HepG2 (cell line): ENCODE data around the gene CSDE1. TPM values are rescaled to one million over a fixed set of nuclear protein-coding genes. Genes with fewer than 3 reads are reported as not detected.

Experiments used
- ATAC-seq: fragments of 200-7000 bp; cut with Tn5 transposase; 3 replicates; pipeline ENCODE4 v1.9.1; 2020; ENCODE audit warnings: mild to moderate bottlenecking, moderate library complexity
- BruUV-seq: library from RNA; stranded (reverse); fragments of 400-500 nt; replicated peaks from 2 replicates; lab custom pipeline; 2021; lab: Mats Ljungman, UMichigan
- CTCF ChIA-PET: fragments of 300-600 bp; formaldehyde crosslinking; extraction: SDS; loops from one replicate; lab custom pipeline; 2021; ENCODE audit warnings: low total read pairs, inconsistent platforms, low intra/inter-chr PET ratio; lab: Yijun Ruan, JAX
- POLR2A ChIA-PET: fragments of 350-600 bp; sonication (Branson Sonifier 250); formaldehyde crosslinking; loops from one replicate; lab custom pipeline; 2020; ENCODE audit warnings: antibody characterized with exemption, inconsistent platforms; lab: Yijun Ruan, JAX
- DNase-seq: peaks from one replicate; pipeline ENCODE4 v3.0.0-alpha.2; 2015; ENCODE audit warnings: low spot score
- FAIRE-seq: peaks from 3 replicates; lab custom pipeline; 2011; peaks lifted over from hg19 to GRCh38; lab: Jason Lieb, UNC
- H2AFZ ChIP-seq: one replicate; pipeline ENCODE4 v1.6.1; 2011; ENCODE audit warnings: low read length, inconsistent platforms
- H3K27ac ChIP-seq: fragments of 300-600 bp; 3 replicates; pipeline ENCODE4 v1.8.0; 2011; ENCODE audit warnings: mixed run types, mild to moderate bottlenecking, mixed read lengths, low read length, inconsistent platforms; ENCODE audit not compliant: insufficient read depth; ENCODE audit errors: extremely low read length
- H3K27me3 ChIP-seq, 2 experiments: fragments of 200-600 bp in 1 of 2; 2 replicates in 1 of 2; 3 replicates in 1 of 2; pipeline versions ENCODE4 v1.6.0 to v1.8.0; 2011; ENCODE audit warnings: low read length in 2 of 2, mild to moderate bottlenecking in 2 of 2, moderate library complexity in 2 of 2, inconsistent platforms in 1 of 2; ENCODE audit not compliant: insufficient read depth in 2 of 2, control insufficient read depth in 1 of 2
- H3K36me3 ChIP-seq, 2 experiments: fragments of 200-600 bp in 1 of 2; replicated peaks in 1 of 2; 2 replicates in 1 of 2; 3 replicates in 1 of 2; pipeline versions ENCODE4 v1.5.1 to v1.8.0; 2011; ENCODE audit warnings: low read length in 2 of 2, inconsistent platforms in 1 of 2; ENCODE audit not compliant: insufficient read depth in 2 of 2, control insufficient read depth in 1 of 2
- H3K4me1 ChIP-seq: 2 replicates; pipeline ENCODE4 v1.5.1; 2012; ENCODE audit warnings: low read length, inconsistent platforms; ENCODE audit not compliant: insufficient read depth
- H3K4me2 ChIP-seq: 2 replicates; pipeline ENCODE4 v1.6.0; 2011; ENCODE audit warnings: low read depth, low read length, inconsistent platforms
- H3K4me3 ChIP-seq, 3 experiments: fragments of 200-600 bp in 1 of 3; sonication (generic), shearing (Covaris generic) in 1 of 3; replicated peaks in 1 of 3; 2 replicates each; pipeline ENCODE4 v1.5.1; 2011 to 2016; ENCODE audit warnings: low read length in 3 of 3, inconsistent platforms in 2 of 3, low read depth in 2 of 3, mild to moderate bottlenecking in 2 of 3, control low read depth in 1 of 3, mixed read lengths in 1 of 3; ENCODE audit not compliant: insufficient read depth in 1 of 3
- H3K79me2 ChIP-seq: one replicate; pipeline ENCODE4 v1.6.1; 2011; ENCODE audit warnings: low read length, inconsistent platforms; ENCODE audit not compliant: insufficient read depth
- H3K9ac ChIP-seq: 2 replicates; pipeline ENCODE4 v1.6.0; 2011; ENCODE audit warnings: mild to moderate bottlenecking, low read depth, low read length, inconsistent platforms; ENCODE audit not compliant: insufficient read depth
- H3K9me3 ChIP-seq: 2 replicates; pipeline ENCODE4 v1.5.1; 2012; ENCODE audit warnings: mild to moderate bottlenecking, low read length
- H4K20me1 ChIP-seq: 2 replicates; pipeline ENCODE4 v1.6.0; 2011; ENCODE audit warnings: inconsistent platforms, mild to moderate bottlenecking, low read length, moderate library complexity; ENCODE audit not compliant: insufficient read depth
- AKAP8 ChIP-seq: sonication (generic); formaldehyde crosslinking; IDR thresholded peaks from 2 replicates; pipeline ENCODE4 v1.5.1; 2020; ENCODE audit warnings: mild to moderate bottlenecking, missing genetic modification reagents
- ARNTL ChIP-seq: sonication (generic); formaldehyde crosslinking; IDR thresholded peaks from 2 replicates; pipeline ENCODE4 v1.4.0; 2020; ENCODE audit warnings: mild to moderate bottlenecking, missing genetic modification reagents
- ASH2L ChIP-seq: fragments of 300-600, 200-600 bp; sonication (generic); IDR thresholded peaks from 2 replicates; pipeline ENCODE4 v1.7.0; 2017; ENCODE audit warnings: low read depth, mild to moderate bottlenecking, moderate library complexity, mixed read lengths, low read length; ENCODE audit not compliant: insufficient read length
- NFIC ChIP-seq: IDR thresholded peaks from 2 replicates; pipeline ENCODE4 v1.6.1; 2012; ENCODE audit warnings: mild to moderate bottlenecking, low read length, inconsistent platforms
- POLR2AphosphoS2 ChIP-seq: IDR thresholded peaks from 2 replicates; pipeline ENCODE4 v1.6.1; 2011; ENCODE audit warnings: low read depth, low read length, improper control_type of control experiment
- ZNF460 ChIP-seq: sonication (generic); formaldehyde crosslinking; IDR thresholded peaks from 2 replicates; pipeline ENCODE4 v1.5.1; 2020; ENCODE audit warnings: missing genetic modification reagents, mild to moderate bottlenecking, borderline replicate concordance
- ZNF563 ChIP-seq: sonication (generic); formaldehyde crosslinking; IDR thresholded peaks from 2 replicates; pipeline ENCODE4 v1.8.0; 2022; ENCODE audit warnings: mild to moderate bottlenecking, moderate library complexity, missing genetic modification reagents
- ZNF629 ChIP-seq: sonication (generic); formaldehyde crosslinking; conservative IDR thresholded peaks from 2 replicates; pipeline ENCODE4 v1.5.0; 2020; ENCODE audit warnings: missing genetic modification reagents
- WGBS: methylation state at CpG from one replicate; pipeline ENCODE4 v1.1.6; 2017; ENCODE audit warnings: low lambda C conversion rate; 5-methylcytosine and 5-hydroxymethylcytosine counted together
- in situ Hi-C: cut with HindIII; loops from 2 replicates; pipeline ENCODE4 v1.10.0; 2017; ENCODE audit warnings: low pct_unique_long_range_greater_than_20kb; ENCODE audit not compliant: extremely low pct_ligation_motif_present
- intact Hi-C: fragments of 100-400 bp; cut with micrococcal nuclease; formaldehyde crosslinking; loops from one replicate; pipeline ENCODE4 v1.10.0; 2022; ENCODE audit not compliant: unreplicated experiment
- polyA plus RNA-seq, 8 experiments: library from polyadenylated mRNA; depleted of rRNA in 3 of 8; stranded (reverse) in 7 of 8; unstranded in 1 of 8; fragments of >200 nt; fragmentation: Illumina TruSeq in 4 of 8; extraction: Trizol in 4 of 8; gene quantifications; 2 replicates each; pipeline versions ENCODE4 v1.2.1 to v1.2.3, GENCODE V29; 2011 to 2016; ENCODE audit warnings: low read depth in 4 of 8, missing spikeins in 1 of 8, mixed read lengths in 1 of 8; ENCODE audit not compliant: insufficient read depth in 1 of 8
- total RNA-seq, 5 experiments: library from RNA; depleted of rRNA; stranded (reverse); fragments of >200 nt; fragmentation: Illumina TruSeq; extraction: Trizol; gene quantifications; 2 replicates each; pipeline ENCODE4 v1.2.3, GENCODE V29; 2016; ENCODE audit warnings: low read depth in 1 of 5
- TF ChIP-seq, protein P1 (sequence below): sonication (generic); formaldehyde crosslinking; IDR thresholded peaks from 2 replicates; pipeline ENCODE4 v1.8.1; 2022; ENCODE audit warnings: low read depth, mild to moderate bottlenecking, missing genetic modification reagents

CSDE1 gene
- total and polyA plus RNA-seq, 2 of the 13 experiments (the other 11 are each of a cell fraction or from before 2014, with no cell fraction given): 150 to 313 TPM

DNA sequence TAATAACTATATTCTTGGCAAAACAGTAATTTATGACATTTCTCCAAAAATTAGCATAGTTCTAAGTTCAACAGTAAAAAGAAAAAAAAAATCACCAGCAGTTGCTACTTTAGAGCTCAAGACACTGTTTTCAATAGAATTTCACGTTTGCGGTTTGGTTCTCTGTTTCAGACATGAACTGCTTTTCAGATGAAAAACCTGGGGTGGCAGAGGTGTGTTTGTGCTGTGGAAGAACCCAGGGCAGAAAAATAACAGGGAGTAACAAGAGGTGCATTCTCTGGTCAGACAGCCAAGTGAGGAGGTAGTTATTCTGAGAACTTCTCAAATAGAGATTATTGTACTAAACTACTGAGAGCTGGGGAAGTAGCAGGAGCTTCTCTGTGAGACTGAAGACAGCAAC, 50.2 kb downstream of the CSDE1 start:
- FAIRE-seq: no peak
- CTCF ChIA-PET: no interaction called here

DNA sequence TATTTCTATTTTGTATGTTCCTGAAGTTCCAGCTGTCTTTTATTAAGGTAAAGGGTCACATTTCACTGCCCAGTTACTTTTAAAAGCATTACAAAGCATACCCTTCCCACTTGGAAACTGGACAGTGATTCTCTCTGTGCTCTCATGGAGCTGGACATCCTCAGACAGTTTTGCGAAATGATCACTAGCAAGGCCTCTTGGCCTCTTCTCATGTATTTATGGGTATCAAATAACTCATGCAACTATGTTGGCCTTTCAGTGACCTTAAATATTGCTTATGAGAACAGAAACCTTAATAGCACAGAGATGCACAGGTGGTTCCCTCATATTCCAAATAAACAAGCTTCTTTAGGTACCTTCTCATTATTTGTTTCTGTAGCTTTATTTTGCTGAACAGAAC, 54.5 kb downstream of the CSDE1 start:
- Histone ChIP-seq H2AFZ (no peak overlapping the region), H3K9ac (no peak overlapping the region), H3K4me1 (peaks cover 8% of the 10 kb centered on the region; the same call in 1 of the 2 replicates), H3K36me3 (peaks cover 4 to 19% of the 10 kb centered on the region in 2 experiments), H3K27me3 (no peaks in the 10 kb centered on the region), H3K4me2 (no peak overlapping the region), H3K9me3 (no peaks in the 10 kb centered on the region), H3K79me2 (no peaks in the 10 kb centered on the region), H4K20me1 (no peaks in the 10 kb centered on the region), H3K4me3 (no peak overlapping the region), H3K27ac (no peak overlapping the region)
- in situ Hi-C loops: no loop called here
- BruUV-seq: no TSS peak
- POLR2A ChIA-PET: no interaction called here
- intact Hi-C loops: no loop called here
- TF ChIP-seq, protein P1, sequence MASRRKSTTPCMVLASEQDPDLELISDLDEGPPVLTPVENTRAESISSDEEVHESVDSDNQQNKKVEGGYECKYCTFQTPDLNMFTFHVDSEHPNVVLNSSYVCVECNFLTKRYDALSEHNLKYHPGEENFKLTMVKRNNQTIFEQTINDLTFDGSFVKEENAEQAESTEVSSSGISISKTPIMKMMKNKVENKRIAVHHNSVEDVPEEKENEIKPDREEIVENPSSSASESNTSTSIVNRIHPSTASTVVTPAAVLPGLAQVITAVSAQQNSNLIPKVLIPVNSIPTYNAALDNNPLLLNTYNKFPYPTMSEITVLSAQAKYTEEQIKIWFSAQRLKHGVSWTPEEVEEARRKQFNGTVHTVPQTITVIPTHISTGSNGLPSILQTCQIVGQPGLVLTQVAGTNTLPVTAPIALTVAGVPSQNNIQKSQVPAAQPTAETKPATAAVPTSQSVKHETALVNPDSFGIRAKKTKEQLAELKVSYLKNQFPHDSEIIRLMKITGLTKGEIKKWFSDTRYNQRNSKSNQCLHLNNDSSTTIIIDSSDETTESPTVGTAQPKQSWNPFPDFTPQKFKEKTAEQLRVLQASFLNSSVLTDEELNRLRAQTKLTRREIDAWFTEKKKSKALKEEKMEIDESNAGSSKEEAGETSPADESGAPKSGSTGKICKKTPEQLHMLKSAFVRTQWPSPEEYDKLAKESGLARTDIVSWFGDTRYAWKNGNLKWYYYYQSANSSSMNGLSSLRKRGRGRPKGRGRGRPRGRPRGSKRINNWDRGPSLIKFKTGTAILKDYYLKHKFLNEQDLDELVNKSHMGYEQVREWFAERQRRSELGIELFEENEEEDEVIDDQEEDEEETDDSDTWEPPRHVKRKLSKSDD: no peak
- TF ChIP-seq POLR2AphosphoS2: 0 out of 2 replicates have a peak, but pooled peaks have one; percentile 30
- FAIRE-seq (no peak), ATAC-seq (no peak), DNase-seq (no peak)
- WGBS: 92% methylated on average over 1 of the region's 1 CpG
- CTCF ChIA-PET: no interaction called here

More for the DNA sequence above, 50.2 kb downstream of the CSDE1 start:
- POLR2A ChIA-PET: no interaction called here
- Histone ChIP-seq H3K36me3 (peaks cover 9 to 55% of the 10 kb centered on the region in 2 experiments), H3K27ac (no peak overlapping the region), H4K20me1 (no peaks in the 10 kb centered on the region), H3K4me1 (no peaks in the 10 kb centered on the region)
- TF ChIP-seq NFIC (no peak), ASH2L (no peak), ZNF629 (CRISPR knock-in tag) (no peak), AKAP8 (CRISPR knock-in tag) (no peak), ARNTL (no peak), ZNF563 (CRISPR knock-in tag) (no peak), ZNF460 (CRISPR knock-in tag) (no peak)
- TF ChIP-seq, all 625 proteins: peak for 0
- 92% methylated on average over 2 of the region's 2 CpGs for WGBS
- no peaks in the 10 kb centered on the region for H3K9me3 ChIP-seq
- no peak overlapping the region for H3K4me2 ChIP-seq
- H3K9ac ChIP-seq: no peak overlapping the region
- H3K79me2 ChIP-seq: no peaks in the 10 kb centered on the region
- no TSS peak for BruUV-seq
- in situ Hi-C loops: no loop called here
- H3K27me3 ChIP-seq: no peaks in the 10 kb centered on the region
- H2AFZ ChIP-seq: no peak overlapping the region
- ATAC-seq (no peak), DNase-seq (no peak)
- H3K4me3 ChIP-seq: no peak overlapping the region
- intact Hi-C loops: no loop called here
